IMR-90 (cell line): ENCODE measurements around the gene RDH13. TPM values are rescaled to one million over a fixed set of nuclear protein-coding genes. Genes with fewer than 3 reads are reported as not detected.

Experiments
- ATAC-seq: fragments of 200-7000 bp; cut with Tn5 transposase; 2 replicates; pipeline ENCODE4 v1.9.1; 2020; ENCODE audit warnings: low read depth, mild to moderate bottlenecking, moderate library complexity
- BruUV-seq: library from RNA; stranded (reverse); fragments of 400-500 nt; replicated peaks from 2 replicates; lab custom pipeline; 2021; lab: Mats Ljungman, UMichigan
- CTCF ChIA-PET: fragments of 300-600 bp; formaldehyde crosslinking; extraction: SDS; loops from one replicate; lab custom pipeline; 2021; ENCODE audit warnings: antibody characterized with exemption; lab: Yijun Ruan, JAX
- POLR2A ChIA-PET: fragments of 300-600 bp; sonication (Branson Sonifier 250); formaldehyde crosslinking; loops from one replicate; lab custom pipeline; 2022; ENCODE audit warnings: antibody characterized with exemption; ENCODE audit not compliant: unreplicated experiment; lab: Charles Lee
- DNase-seq: peaks from one replicate; pipeline ENCODE4 v3.0.0; 2013
- H2AFZ ChIP-seq: replicated peaks from 2 replicates; pipeline ENCODE3; 2013; ENCODE audit warnings: low read length, mild to moderate bottlenecking; ENCODE audit not compliant: poor library complexity
- H2AK5ac ChIP-seq: 2 replicates; pipeline ENCODE4 v1.6.1; 2013; ENCODE audit warnings: low read depth, low read length, inconsistent platforms
- H2AK9ac ChIP-seq: replicated peaks from 2 replicates; pipeline ENCODE3; 2013; ENCODE audit warnings: mild to moderate bottlenecking, low read depth, low read length, moderate library complexity; ENCODE audit not compliant: poor library complexity
- H2BK120ac ChIP-seq: 2 replicates; pipeline ENCODE4 v1.6.1; 2013; ENCODE audit warnings: low read depth, low read length, inconsistent platforms
- H2BK15ac ChIP-seq: 3 replicates; pipeline ENCODE4 v1.6.1; 2013; ENCODE audit warnings: low read depth, low read length, inconsistent platforms
- H2BK20ac ChIP-seq: 2 replicates; pipeline ENCODE4 v1.6.1; 2013; ENCODE audit warnings: low read depth, mild to moderate bottlenecking, inconsistent platforms, low read length, moderate library complexity
- H2BK5ac ChIP-seq: 2 replicates; pipeline ENCODE4 v1.6.1; 2013; ENCODE audit warnings: mild to moderate bottlenecking, low read depth, low read length, inconsistent platforms; ENCODE audit not compliant: poor library complexity, severe bottlenecking
- H3K14ac ChIP-seq: replicated peaks from 2 replicates; pipeline ENCODE4 v1.6.1; 2013; ENCODE audit warnings: low read depth, low read length, inconsistent platforms
- H3K18ac ChIP-seq: 2 replicates; pipeline ENCODE4 v1.6.1; 2013; ENCODE audit warnings: low read depth, low read length, control low read depth
- H3K23ac ChIP-seq: 2 replicates; pipeline ENCODE4 v1.6.1; 2013; ENCODE audit warnings: low read depth, low read length, inconsistent platforms
- H3K27ac ChIP-seq: 2 replicates; pipeline ENCODE4 v1.5.1; 2013; ENCODE audit warnings: mild to moderate bottlenecking, control low read depth, low read length; ENCODE audit not compliant: insufficient read depth
- H3K27me3 ChIP-seq: 2 replicates; pipeline ENCODE4 v1.6.1; 2013; ENCODE audit warnings: low read length; ENCODE audit not compliant: control insufficient read depth, insufficient read depth
- H3K36me3 ChIP-seq: 2 replicates; pipeline ENCODE4 v1.6.1; 2013; ENCODE audit warnings: low read length, mixed read lengths; ENCODE audit not compliant: control insufficient read depth, insufficient read depth
- H3K4ac ChIP-seq: 2 replicates; pipeline ENCODE4 v1.6.1; 2013; ENCODE audit warnings: low read depth, low read length, inconsistent platforms
- H3K4me1 ChIP-seq: 2 replicates; pipeline ENCODE4 v1.6.1; 2013; ENCODE audit warnings: low read length, mixed read lengths; ENCODE audit not compliant: control insufficient read depth, insufficient read depth
- H3K4me2 ChIP-seq: 2 replicates; pipeline ENCODE4 v1.6.1; 2013; ENCODE audit warnings: low read depth, mild to moderate bottlenecking, control low read depth, low read length, moderate library complexity
- H3K4me3 ChIP-seq: 2 replicates; pipeline ENCODE4 v1.5.1; 2013; ENCODE audit warnings: low read depth, mild to moderate bottlenecking, control low read depth, low read length, moderate library complexity; ENCODE audit not compliant: insufficient read depth
- H3K56ac ChIP-seq: 2 replicates; pipeline ENCODE4 v1.6.1; 2013; ENCODE audit warnings: low read length, inconsistent platforms; ENCODE audit not compliant: insufficient read depth; ENCODE audit errors: extremely low read depth
- H3K79me1 ChIP-seq, 2 experiments: 2 replicates each; pipeline ENCODE4 v1.6.1; 2013; ENCODE audit warnings: low read length in 2 of 2, inconsistent platforms in 1 of 2, low read depth in 1 of 2
- H3K9ac ChIP-seq: 2 replicates; pipeline ENCODE4 v1.6.1; 2013; ENCODE audit warnings: low read depth, low read length, control low read depth
- H3K9me1 ChIP-seq: 2 replicates; pipeline ENCODE4 v1.6.1; 2013; ENCODE audit warnings: low read length, inconsistent platforms; ENCODE audit not compliant: insufficient read depth
- H3K9me3 ChIP-seq: 2 replicates; pipeline ENCODE4 v1.6.1; 2013; ENCODE audit warnings: low read length; ENCODE audit not compliant: control insufficient read depth, insufficient read depth
- H4K20me1 ChIP-seq: 2 replicates; pipeline ENCODE4 v1.6.1; 2013; ENCODE audit warnings: low read length, inconsistent platforms; ENCODE audit not compliant: insufficient read depth
- H4K5ac ChIP-seq: 2 replicates; pipeline ENCODE4 v1.6.1; 2013; ENCODE audit warnings: mild to moderate bottlenecking, low read depth, low read length, control low read depth
- H4K8ac ChIP-seq, 2 experiments: 2 replicates each; pipeline ENCODE4 v1.6.1; 2013; ENCODE audit warnings: low read depth in 2 of 2, low read length in 2 of 2, control low read depth in 1 of 2, inconsistent platforms in 1 of 2
- H4K91ac ChIP-seq: 2 replicates; pipeline ENCODE4 v1.6.1; 2013; ENCODE audit warnings: low read depth, low read length, inconsistent platforms; ENCODE audit not compliant: insufficient read depth
- BHLHE40 ChIP-seq: fragments of 150-350 bp; IDR thresholded peaks from 2 replicates; pipeline ENCODE4 v1.6.1; 2016; ENCODE audit warnings: mild to moderate bottlenecking, low read depth, low read length
- CEBPB ChIP-seq: IDR thresholded peaks from 2 replicates; pipeline ENCODE4 v1.6.1; 2012; ENCODE audit warnings: low read depth, low read length, improper control_type of control experiment
- CHD1 ChIP-seq: IDR thresholded peaks from 2 replicates; pipeline ENCODE4 v1.6.1; 2012; ENCODE audit warnings: low read depth, low read length, improper control_type of control experiment
- CTCF ChIP-seq: conservative IDR thresholded peaks from 2 replicates; pipeline ENCODE4 v1.5.1; 2012; ENCODE audit warnings: mild to moderate bottlenecking, low read depth, low read length, improper control_type of control experiment
- ELK1 ChIP-seq: fragments of 150-350 bp; IDR thresholded peaks from 2 replicates; pipeline ENCODE4 v1.6.1; 2016; ENCODE audit warnings: low read depth, mild to moderate bottlenecking, low read length, moderate library complexity, borderline replicate concordance
- FOS ChIP-seq: fragments of 150-350 bp; IDR thresholded peaks from 2 replicates; pipeline ENCODE4 v1.6.1; 2016; ENCODE audit warnings: low read depth, low read length
- MAFK ChIP-seq: IDR thresholded peaks from 2 replicates; pipeline ENCODE4 v1.6.1; 2012; ENCODE audit warnings: low read depth, low read length, improper control_type of control experiment
- MAZ ChIP-seq: IDR thresholded peaks from 2 replicates; pipeline ENCODE4 v1.6.1; 2012; ENCODE audit warnings: low read depth, mild to moderate bottlenecking, low read length, improper control_type of control experiment, moderate library complexity, borderline replicate concordance
- MXI1 ChIP-seq: IDR thresholded peaks from 2 replicates; pipeline ENCODE4 v1.6.1; 2012; ENCODE audit warnings: low read depth, mild to moderate bottlenecking, low read length, moderate library complexity, borderline replicate concordance
- NFE2L2 ChIP-seq: fragments of 150-350 bp; IDR thresholded peaks from 2 replicates; pipeline ENCODE4 v1.6.1; 2016; ENCODE audit warnings: low read depth, mild to moderate bottlenecking, low read length
- POLR2A ChIP-seq: IDR thresholded peaks from 2 replicates; pipeline ENCODE4 v1.6.1; 2012; ENCODE audit warnings: mild to moderate bottlenecking, low read depth, low read length
- RAD21 ChIP-seq: IDR thresholded peaks from 2 replicates; pipeline ENCODE4 v1.6.1; 2012; ENCODE audit warnings: low read length, improper control_type of control experiment
- RCOR1 ChIP-seq: IDR thresholded peaks from 2 replicates; pipeline ENCODE4 v1.6.1; 2012; ENCODE audit warnings: mild to moderate bottlenecking, low read length, improper control_type of control experiment; ENCODE audit not compliant: insufficient replicate concordance
- RFX5 ChIP-seq: IDR thresholded peaks from 2 replicates; pipeline ENCODE4 v1.8.0; 2012; ENCODE audit warnings: low read depth, mild to moderate bottlenecking, low read length, moderate library complexity
- SMC3 ChIP-seq: fragments of 150-350 bp; IDR thresholded peaks from 2 replicates; pipeline ENCODE4 v1.6.1; 2016; ENCODE audit warnings: low read depth, mild to moderate bottlenecking, antibody characterized with exemption, low read length, moderate library complexity
- WGBS, 2 experiments: methylation state at CpG; one replicate each; pipeline versions ENCODE4 v1.1.5 to v1.1.7; 2013; ENCODE audit warnings: missing lambda C conversion rate in 2 of 2; ENCODE audit not compliant: insufficient read length in 1 of 2; ENCODE audit errors: extremely low coverage in 2 of 2; 5-methylcytosine and 5-hydroxymethylcytosine counted together
- dilution Hi-C: fragments of 300-500 bp; cut with HindIII; formaldehyde crosslinking; loops from one replicate; pipeline ENCODE4 v1.14.3; 2018; ENCODE audit warnings: low sequenced_read_pairs; ENCODE audit not compliant: unreplicated experiment
- in situ Hi-C: fragments of 300-500 bp; cut with MboI; formaldehyde crosslinking; loops from 3 replicates; pipeline ENCODE4 v1.14.3; 2019; ENCODE audit warnings: low sequenced_read_pairs, inconsistent platforms, mixed read lengths
- intact Hi-C: fragments of 100-400 bp; cut with micrococcal nuclease; formaldehyde crosslinking; loops from 2 replicates; pipeline ENCODE4 v1.10.0; 2022
- polyA plus RNA-seq, 3 experiments: library from polyadenylated mRNA; depleted of rRNA; stranded (reverse); fragments of >200 nt; gene quantifications; 2 replicates each; pipeline ENCODE4 v1.2.3, GENCODE V29; 2012; ENCODE audit warnings: low replicate concordance in 1 of 3
- total RNA-seq: library from RNA; depleted of rRNA; stranded (reverse); fragments of >200 nt; gene quantifications from 2 replicates; pipeline ENCODE4 v1.2.3, GENCODE V29; 2012
- TF ChIP-seq, protein P1 (sequence below): fragments of 150-350 bp; IDR thresholded peaks from 2 replicates; pipeline ENCODE4 v1.6.1; 2017; ENCODE audit warnings: mild to moderate bottlenecking, antibody characterized with exemption, low read length, low read depth

The RDH13 gene
- total and polyA plus RNA-seq, 2 of the 4 experiments (the other 2 are of a cell fraction), result 7.5 to 7.8 TPM

- ChIA-PET POLR2A (no interaction called here), CTCF (no interaction called here)
- ATAC-seq (no peak), DNase-seq (no peak)
- dilution Hi-C loops, result no loop called here
- Histone ChIP-seq H2BK120ac (no peak overlapping the region), H2AFZ (no peak overlapping the region), H3K79me1 (no peaks in the 10 kb centered on the region), H3K27ac (no peak overlapping the region), H3K18ac (no peak overlapping the region), H2AK9ac (no peak overlapping the region), H2BK5ac (no peak overlapping the region), H3K27me3 (no peaks in the 10 kb centered on the region), H2BK15ac (no peak overlapping the region), H4K8ac (no peak overlapping the region), H3K4me3 (no peak overlapping the region), H3K36me3 (no peaks in the 10 kb centered on the region), H4K91ac (no peak overlapping the region), H3K23ac (no peak overlapping the region), H3K4me2 (no peak overlapping the region), H4K5ac (no peak overlapping the region), H3K9me3 (peaks cover 7% of the 10 kb centered on the region; the same call in 1 of the 2 replicates), H2BK20ac (no peak overlapping the region), H3K4ac (no peak overlapping the region), H4K20me1 (no peaks in the 10 kb centered on the region), H3K9ac (no peak overlapping the region), H3K9me1 (no peaks in the 10 kb centered on the region), H2AK5ac (no peak overlapping the region), H3K14ac (no peak overlapping the region), H3K4me1 (no peaks in the 10 kb centered on the region), H3K56ac (no peak overlapping the region)
- no CpG with 5 or more reads among the region's 5 CpGs for WGBS, 2 experiments
- TF ChIP-seq BHLHE40 (no peak), CHD1 (no peak), MAFK (no peak), MAZ (no peak), CTCF (no peak), POLR2A (no peak), RCOR1 (no peak), RFX5 (no peak), SMC3 (no peak), RAD21 (no peak), NFE2L2 (no peak), FOS (no peak), ELK1 (no peak), CEBPB (no peak), MXI1 (no peak)
- TF ChIP-seq, protein P1, sequence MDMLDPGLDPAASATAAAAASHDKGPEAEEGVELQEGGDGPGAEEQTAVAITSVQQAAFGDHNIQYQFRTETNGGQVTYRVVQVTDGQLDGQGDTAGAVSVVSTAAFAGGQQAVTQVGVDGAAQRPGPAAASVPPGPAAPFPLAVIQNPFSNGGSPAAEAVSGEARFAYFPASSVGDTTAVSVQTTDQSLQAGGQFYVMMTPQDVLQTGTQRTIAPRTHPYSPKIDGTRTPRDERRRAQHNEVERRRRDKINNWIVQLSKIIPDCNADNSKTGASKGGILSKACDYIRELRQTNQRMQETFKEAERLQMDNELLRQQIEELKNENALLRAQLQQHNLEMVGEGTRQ, result no peak
- no TSS peak for BruUV-seq
- in situ Hi-C loops, result no loop called here
- intact Hi-C loops, result no loop called here
Measured at GRCh38 chr19:55015126-55015525, 47.8 kb downstream of the RDH13 start.
